ENCODE measurements around the gene SLC25A6.

DNA sequence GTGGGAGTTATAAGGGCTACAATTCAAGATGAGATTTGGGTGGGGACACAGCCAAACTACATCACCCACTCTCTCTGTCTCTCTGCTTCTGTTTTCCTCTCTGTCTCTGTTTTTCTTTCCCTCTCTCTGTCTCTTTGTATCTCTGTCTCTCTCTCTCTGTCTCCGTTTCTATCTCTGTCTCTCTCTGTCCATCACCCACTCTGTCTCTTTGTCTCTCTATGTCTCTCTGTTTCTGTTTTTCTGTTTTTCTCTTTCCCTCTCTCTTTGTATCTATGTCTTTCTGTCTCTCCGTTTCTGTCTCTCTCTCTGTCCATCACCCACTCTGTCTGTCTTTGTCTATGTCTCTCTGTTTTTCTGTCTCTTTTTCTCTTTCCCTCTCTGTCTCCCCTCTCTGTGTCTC is 30.0 kb downstream of the SLC25A6 start:
- TF ChIP-seq, protein P1, sequence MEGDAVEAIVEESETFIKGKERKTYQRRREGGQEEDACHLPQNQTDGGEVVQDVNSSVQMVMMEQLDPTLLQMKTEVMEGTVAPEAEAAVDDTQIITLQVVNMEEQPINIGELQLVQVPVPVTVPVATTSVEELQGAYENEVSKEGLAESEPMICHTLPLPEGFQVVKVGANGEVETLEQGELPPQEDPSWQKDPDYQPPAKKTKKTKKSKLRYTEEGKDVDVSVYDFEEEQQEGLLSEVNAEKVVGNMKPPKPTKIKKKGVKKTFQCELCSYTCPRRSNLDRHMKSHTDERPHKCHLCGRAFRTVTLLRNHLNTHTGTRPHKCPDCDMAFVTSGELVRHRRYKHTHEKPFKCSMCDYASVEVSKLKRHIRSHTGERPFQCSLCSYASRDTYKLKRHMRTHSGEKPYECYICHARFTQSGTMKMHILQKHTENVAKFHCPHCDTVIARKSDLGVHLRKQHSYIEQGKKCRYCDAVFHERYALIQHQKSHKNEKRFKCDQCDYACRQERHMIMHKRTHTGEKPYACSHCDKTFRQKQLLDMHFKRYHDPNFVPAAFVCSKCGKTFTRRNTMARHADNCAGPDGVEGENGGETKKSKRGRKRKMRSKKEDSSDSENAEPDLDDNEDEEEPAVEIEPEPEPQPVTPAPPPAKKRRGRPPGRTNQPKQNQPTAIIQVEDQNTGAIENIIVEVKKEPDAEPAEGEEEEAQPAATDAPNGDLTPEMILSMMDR (IDR thresholded peaks at IDR 0.05 in 4 of 5, conservative IDR thresholded peaks at IDR 0.05 in 1 of 5) = no peak
- no peak for TF ChIP-seq POLR2A (IDR thresholded peaks at IDR 0.05)
